SU-DHL-6 (cell line): ENCODE measurements around the gene RASGRF1.

ENCODE experiments used
- H2AFZ ChIP-seq: fragments of 200-600 bp; sonication (generic); 2 replicates; pipeline ENCODE4 v1.6.1; 2014; ENCODE audit warnings: low read depth, mild to moderate bottlenecking, moderate library complexity, mixed read lengths, antibody characterized with exemption, low read length; ENCODE audit not compliant: severe bottlenecking
- H3F3A ChIP-seq: fragments of 200-600 bp; shearing (Covaris generic); 2 replicates; pipeline ENCODE4 v1.6.0; 2016; ENCODE audit warnings: antibody characterized with exemption, mild to moderate bottlenecking; ENCODE audit not compliant: insufficient read depth
- H3K27ac ChIP-seq: fragments of 200-600 bp; sonication (generic); 2 replicates; pipeline ENCODE4 v1.5.1; 2016; ENCODE audit warnings: low read depth, mild to moderate bottlenecking, low read length, moderate library complexity, mixed read lengths
- H3K27me3 ChIP-seq: fragments of 200-600 bp; sonication (generic), shearing (Covaris generic); 2 replicates; pipeline ENCODE4 v1.6.0; 2014; ENCODE audit warnings: mild to moderate bottlenecking, low read length
- H3K36me3 ChIP-seq: fragments of 200-600 bp; sonication (generic); 2 replicates; pipeline ENCODE4 v1.6.1; 2014; ENCODE audit warnings: mild to moderate bottlenecking, low read length, mixed read lengths
- H3K4me2 ChIP-seq: fragments of 300-600, 200-600 bp; shearing (Covaris generic), sonication (generic); 2 replicates; pipeline ENCODE4 v1.6.0; 2014; ENCODE audit warnings: low read length, low read depth, mild to moderate bottlenecking; ENCODE audit not compliant: poor library complexity, severe bottlenecking
- H3K4me3 ChIP-seq: fragments of 200-600 bp; sonication (generic); 2 replicates; pipeline ENCODE4 v1.5.1; 2014; ENCODE audit warnings: antibody characterized with exemption, low read length, mild to moderate bottlenecking, mixed read lengths; ENCODE audit not compliant: insufficient read depth, poor library complexity, severe bottlenecking
- H3K79me2 ChIP-seq: fragments of 200-600 bp; sonication (generic); 2 replicates; pipeline ENCODE4 v1.6.1; 2014; ENCODE audit warnings: mild to moderate bottlenecking, low read length, moderate library complexity; ENCODE audit not compliant: insufficient read depth
- H3K9ac ChIP-seq: fragments of 200-600 bp; sonication (generic); 2 replicates; pipeline ENCODE4 v1.7.0; 2014; ENCODE audit warnings: mild to moderate bottlenecking, low read length
- H3K9me2 ChIP-seq: fragments of 200-600 bp; sonication (generic); replicated peaks from 2 replicates; pipeline ENCODE4 v1.6.1; 2014; ENCODE audit warnings: low read length; ENCODE audit not compliant: insufficient read depth
- H3K9me3 ChIP-seq: fragments of 200-600 bp; sonication (generic); 2 replicates; pipeline ENCODE4 v1.6.1; 2014; ENCODE audit warnings: low read length, mixed read lengths; ENCODE audit not compliant: insufficient read depth
- H4K20me1 ChIP-seq: fragments of 200-600 bp; sonication (generic); 2 replicates; pipeline ENCODE4 v1.6.1; 2014; ENCODE audit warnings: low read depth, mild to moderate bottlenecking, antibody characterized with exemption, low read length, moderate library complexity, mixed read lengths
- EZH2phosphoT487 ChIP-seq: fragments of 200-600 bp; sonication (generic), shearing (Covaris generic); conservative IDR thresholded peaks from 2 replicates; pipeline ENCODE4 v1.6.1; 2018; ENCODE audit warnings: mild to moderate bottlenecking, antibody characterized with exemption, low read length, moderate library complexity, mixed read lengths
- TF ChIP-seq, protein P1 (sequence below): fragments of 200-600 bp; sonication (generic); IDR thresholded peaks from one replicate; pipeline ENCODE4 v1.5.1; 2017; ENCODE audit warnings: antibody characterized with exemption, mild to moderate bottlenecking, low read length, moderate library complexity; ENCODE audit not compliant: insufficient read depth, poor library complexity, severe bottlenecking

The RASGRF1 gene

GRCh38 chr15:79034284-79034683, 56.3 kb downstream of the RASGRF1 start:
- Histone ChIP-seq H4K20me1 (no peaks in the 10 kb centered on the region), H3K36me3 (no peaks in the 10 kb centered on the region), H3K9me2 (no peaks in the 10 kb centered on the region), H3F3A (no peaks in the 10 kb centered on the region), H3K27me3 (no peaks in the 10 kb centered on the region), H3K4me3 (no peak overlapping the region), H3K4me2 (no peak overlapping the region), H3K9me3 (no peaks in the 10 kb centered on the region), H3K9ac (no peak overlapping the region), H2AFZ (no peak overlapping the region), H3K79me2 (no peaks in the 10 kb centered on the region), H3K27ac (no peak overlapping the region)
- no peak for TF ChIP-seq EZH2phosphoT487
- TF ChIP-seq, protein P1, sequence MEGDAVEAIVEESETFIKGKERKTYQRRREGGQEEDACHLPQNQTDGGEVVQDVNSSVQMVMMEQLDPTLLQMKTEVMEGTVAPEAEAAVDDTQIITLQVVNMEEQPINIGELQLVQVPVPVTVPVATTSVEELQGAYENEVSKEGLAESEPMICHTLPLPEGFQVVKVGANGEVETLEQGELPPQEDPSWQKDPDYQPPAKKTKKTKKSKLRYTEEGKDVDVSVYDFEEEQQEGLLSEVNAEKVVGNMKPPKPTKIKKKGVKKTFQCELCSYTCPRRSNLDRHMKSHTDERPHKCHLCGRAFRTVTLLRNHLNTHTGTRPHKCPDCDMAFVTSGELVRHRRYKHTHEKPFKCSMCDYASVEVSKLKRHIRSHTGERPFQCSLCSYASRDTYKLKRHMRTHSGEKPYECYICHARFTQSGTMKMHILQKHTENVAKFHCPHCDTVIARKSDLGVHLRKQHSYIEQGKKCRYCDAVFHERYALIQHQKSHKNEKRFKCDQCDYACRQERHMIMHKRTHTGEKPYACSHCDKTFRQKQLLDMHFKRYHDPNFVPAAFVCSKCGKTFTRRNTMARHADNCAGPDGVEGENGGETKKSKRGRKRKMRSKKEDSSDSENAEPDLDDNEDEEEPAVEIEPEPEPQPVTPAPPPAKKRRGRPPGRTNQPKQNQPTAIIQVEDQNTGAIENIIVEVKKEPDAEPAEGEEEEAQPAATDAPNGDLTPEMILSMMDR = no peak

GRCh38 chr15:79032656-79033055, 57.9 kb downstream of the RASGRF1 start:
- Histone ChIP-seq H3K36me3 (no peaks in the 10 kb centered on the region), H3K4me3 (no peak overlapping the region), H3K27me3 (no peaks in the 10 kb centered on the region), H2AFZ (no peak overlapping the region), H3K79me2 (no peaks in the 10 kb centered on the region), H3K27ac (no peak overlapping the region), H3K9me2 (no peaks in the 10 kb centered on the region), H4K20me1 (no peaks in the 10 kb centered on the region), H3K9me3 (no peaks in the 10 kb centered on the region), H3K4me2 (no peak overlapping the region), H3F3A (no peaks in the 10 kb centered on the region), H3K9ac (no peak overlapping the region)
- TF ChIP-seq, protein P1 = no peak
- TF ChIP-seq EZH2phosphoT487 = no peak

- TF ChIP-seq, protein P1 = no peak
- no peak for TF ChIP-seq EZH2phosphoT487
- H3K79me2 ChIP-seq = no peaks in the 10 kb centered on the region
- H3K27ac ChIP-seq = no peak overlapping the region
- H3K4me2 ChIP-seq = no peak overlapping the region
- H3K27me3 ChIP-seq = no peaks in the 10 kb centered on the region
- H3K4me3 ChIP-seq = no peak overlapping the region
- H3F3A ChIP-seq = no peaks in the 10 kb centered on the region
- no peak overlapping the region for H3K9ac ChIP-seq
- no peaks in the 10 kb centered on the region for H4K20me1 ChIP-seq
- H2AFZ ChIP-seq = no peak overlapping the region
- H3K36me3 ChIP-seq = no peaks in the 10 kb centered on the region
- no peaks in the 10 kb centered on the region for H3K9me3 ChIP-seq
- H3K9me2 ChIP-seq = no peaks in the 10 kb centered on the region
Observed at GRCh38 chr15:79031821-79032220, 58.8 kb downstream of the RASGRF1 start.

DNA sequence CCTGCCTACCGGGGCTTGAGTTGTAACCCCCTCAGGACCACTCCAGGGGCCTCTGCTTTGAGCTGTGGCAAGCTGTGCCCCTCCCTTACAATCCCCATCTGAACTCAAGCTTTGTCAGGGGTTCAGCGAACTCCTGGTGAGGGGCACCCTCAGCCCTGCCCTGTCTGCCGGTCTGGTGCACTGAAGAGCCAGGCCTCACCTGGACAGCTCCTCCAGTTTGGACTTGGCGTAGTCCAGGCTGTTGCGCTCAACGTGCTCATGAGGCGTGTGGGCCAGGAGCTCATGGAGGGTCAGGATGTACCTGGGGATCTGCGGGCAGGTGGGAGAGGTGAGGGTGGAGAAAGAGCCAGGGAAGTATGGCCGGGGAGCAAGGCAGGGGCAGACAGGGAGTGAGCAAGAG, 59.4 kb downstream of the RASGRF1 start:
- Histone ChIP-seq H4K20me1 (no peaks in the 10 kb centered on the region), H3F3A (no peaks in the 10 kb centered on the region), H3K36me3 (no peaks in the 10 kb centered on the region), H3K4me2 (no peak overlapping the region), H3K9me2 (no peaks in the 10 kb centered on the region), H2AFZ (no peak overlapping the region), H3K27ac (no peak overlapping the region), H3K27me3 (no peaks in the 10 kb centered on the region), H3K9me3 (no peaks in the 10 kb centered on the region), H3K4me3 (no peak overlapping the region), H3K9ac (no peak overlapping the region), H3K79me2 (no peaks in the 10 kb centered on the region)
- TF ChIP-seq, protein P1 = no peak
- TF ChIP-seq EZH2phosphoT487 = no peak
